Measurements from ENCODE around the gene SRPK2.

Gene SRPK2

GRCh38 chr7:105164751-105165150 is 224.0 kb downstream of the SRPK2 start:
- no peak overlapping the region for H3K4me3 ChIP-seq
- H3K9ac ChIP-seq (ENCODE audit: insufficient read length), result no peak overlapping the region
- DNase-seq (ENCODE audit: low read depth, low spot score), result no peak
- peaks cover 43% of the 10 kb centered on the region for H3K36me3 ChIP-seq (ENCODE audit: insufficient read depth, low read length)
- TF ChIP-seq POLR2AphosphoS5 (IDR thresholded peaks at IDR 0.05; ENCODE audit: borderline replicate concordance, low read depth, low read length) (no peak), EZH2 (IDR thresholded peaks at IDR 0.05) (no peak), FOXP2 (optimal IDR thresholded peaks at IDR 0.05; ENCODE audit: control extremely low read depth, extremely low read length, insufficient read depth) (no peak)
- no peak overlapping the region for H3K27ac ChIP-seq
- H3K9me3 ChIP-seq (ENCODE audit: low read depth, low read length), result no peaks in the 10 kb centered on the region

GRCh38 chr7:105163718-105164117 is 225.0 kb downstream of the SRPK2 start:
- no peak for DNase-seq (ENCODE audit: low read depth, low spot score)
- Histone ChIP-seq H3K9ac (ENCODE audit: insufficient read length) (no peak overlapping the region), H3K4me3 (no peak overlapping the region), H3K36me3 (ENCODE audit: insufficient read depth, low read length) (peaks cover 39% of the 10 kb centered on the region), H3K27ac (no peak overlapping the region), H3K9me3 (ENCODE audit: low read depth, low read length) (no peaks in the 10 kb centered on the region)
- TF ChIP-seq EZH2 (IDR thresholded peaks at IDR 0.05), result no peak
- TF ChIP-seq POLR2AphosphoS5 (IDR thresholded peaks at IDR 0.05; ENCODE audit: borderline replicate concordance, low read depth, low read length), result no peak
- no peak for TF ChIP-seq FOXP2 (optimal IDR thresholded peaks at IDR 0.05; ENCODE audit: control extremely low read depth, extremely low read length, insufficient read depth)

GRCh38 chr7:105161366-105161765 is 227.4 kb downstream of the SRPK2 start:
- no peaks in the 10 kb centered on the region for H3K9me3 ChIP-seq (ENCODE audit: low read depth, low read length)
- no peak overlapping the region for H3K27ac ChIP-seq
- H3K4me3 ChIP-seq, result no peak overlapping the region
- H3K9ac ChIP-seq (ENCODE audit: insufficient read length), result no peak overlapping the region
- TF ChIP-seq FOXP2 (optimal IDR thresholded peaks at IDR 0.05; ENCODE audit: control extremely low read depth, extremely low read length, insufficient read depth), result no peak
- no peak for TF ChIP-seq EZH2 (IDR thresholded peaks at IDR 0.05)
- no peak for TF ChIP-seq POLR2AphosphoS5 (IDR thresholded peaks at IDR 0.05; ENCODE audit: borderline replicate concordance, low read depth, low read length)
- peaks cover 18% of the 10 kb centered on the region for H3K36me3 ChIP-seq (ENCODE audit: insufficient read depth, low read length)
- DNase-seq (ENCODE audit: low read depth, low spot score), result no peak

DNA sequence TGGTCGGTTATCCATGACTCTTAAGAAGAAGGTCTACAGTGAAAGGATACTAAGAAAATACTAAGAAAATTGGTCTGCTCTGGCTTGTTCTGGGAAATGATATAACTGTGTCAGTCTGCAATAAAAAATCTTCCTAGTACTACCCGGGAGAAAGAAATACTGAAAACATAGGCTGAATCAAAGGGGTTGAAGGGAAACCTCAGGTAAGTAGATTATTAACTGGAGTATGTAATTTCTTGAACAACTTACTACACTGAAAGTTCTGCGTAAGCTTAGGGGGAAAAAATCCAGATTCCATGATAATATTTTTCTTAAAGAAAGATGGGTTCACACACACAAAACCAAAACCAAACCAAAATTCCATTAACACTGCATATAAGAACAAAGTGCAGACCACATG is 231.4 kb downstream of the SRPK2 start:
- TF ChIP-seq EZH2 (IDR thresholded peaks at IDR 0.05) (no peak), POLR2AphosphoS5 (IDR thresholded peaks at IDR 0.05; ENCODE audit: borderline replicate concordance, low read depth, low read length) (no peak), FOXP2 (optimal IDR thresholded peaks at IDR 0.05; ENCODE audit: control extremely low read depth, extremely low read length, insufficient read depth) (no peak)
- H3K27ac ChIP-seq, result no peak overlapping the region
- DNase-seq (ENCODE audit: low read depth, low spot score), result no peak

GRCh38 chr7:105156731-105157130 is 232.0 kb downstream of the SRPK2 start:
- no peak overlapping the region for H3K4me3 ChIP-seq
- TF ChIP-seq EZH2 (IDR thresholded peaks at IDR 0.05) (no peak), FOXP2 (optimal IDR thresholded peaks at IDR 0.05; ENCODE audit: control extremely low read depth, extremely low read length, insufficient read depth) (no peak), POLR2AphosphoS5 (IDR thresholded peaks at IDR 0.05; ENCODE audit: borderline replicate concordance, low read depth, low read length) (no peak)
- DNase-seq (ENCODE audit: low read depth, low spot score), result no peak
- no peak overlapping the region for H3K9ac ChIP-seq (ENCODE audit: insufficient read length)
- no peak overlapping the region for H3K27ac ChIP-seq
- no peaks in the 10 kb centered on the region; the same call in 1 of the 2 replicates for H3K36me3 ChIP-seq (ENCODE audit: insufficient read depth, low read length)
- no peaks in the 10 kb centered on the region for H3K9me3 ChIP-seq (ENCODE audit: low read depth, low read length)

More for the DNA sequence above, 231.4 kb downstream of the SRPK2 start:
- Histone ChIP-seq H3K36me3 (ENCODE audit: insufficient read depth, low read length) (no peaks in the 10 kb centered on the region; the same call in 1 of the 2 replicates), H3K9me3 (ENCODE audit: low read depth, low read length) (no peaks in the 10 kb centered on the region), H3K4me3 (no peak overlapping the region), H3K9ac (ENCODE audit: insufficient read length) (no peak overlapping the region)

GRCh38 chr7:105154084-105154483 is 234.6 kb downstream of the SRPK2 start:
- H3K36me3 ChIP-seq (ENCODE audit: insufficient read depth, low read length), result no peaks in the 10 kb centered on the region; the same call in 1 of the 2 replicates
- no peak overlapping the region for H3K27ac ChIP-seq
- H3K4me3 ChIP-seq, result no peak overlapping the region
- H3K9ac ChIP-seq (ENCODE audit: insufficient read length), result no peak overlapping the region
- DNase-seq (ENCODE audit: low read depth, low spot score), result no peak
- no peak for TF ChIP-seq POLR2AphosphoS5 (IDR thresholded peaks at IDR 0.05; ENCODE audit: borderline replicate concordance, low read depth, low read length)
- no peak for TF ChIP-seq FOXP2 (optimal IDR thresholded peaks at IDR 0.05; ENCODE audit: control extremely low read depth, extremely low read length, insufficient read depth)
- TF ChIP-seq EZH2 (IDR thresholded peaks at IDR 0.05), result no peak
- H3K9me3 ChIP-seq (ENCODE audit: low read depth, low read length), result no peaks in the 10 kb centered on the region

- no peak for DNase-seq (ENCODE audit: low read depth, low spot score)
- Histone ChIP-seq H3K36me3 (ENCODE audit: insufficient read depth, low read length) (no peaks in the 10 kb centered on the region; the same call in 1 of the 2 replicates), H3K9ac (ENCODE audit: insufficient read length) (no peak overlapping the region), H3K9me3 (ENCODE audit: low read depth, low read length) (no peaks in the 10 kb centered on the region), H3K4me3 (no peak overlapping the region), H3K27ac (no peak overlapping the region)
- TF ChIP-seq POLR2AphosphoS5 (IDR thresholded peaks at IDR 0.05; ENCODE audit: borderline replicate concordance, low read depth, low read length), result no peak
Observed at GRCh38 chr7:105153531-105153930, 235.2 kb downstream of the SRPK2 start.

DNA sequence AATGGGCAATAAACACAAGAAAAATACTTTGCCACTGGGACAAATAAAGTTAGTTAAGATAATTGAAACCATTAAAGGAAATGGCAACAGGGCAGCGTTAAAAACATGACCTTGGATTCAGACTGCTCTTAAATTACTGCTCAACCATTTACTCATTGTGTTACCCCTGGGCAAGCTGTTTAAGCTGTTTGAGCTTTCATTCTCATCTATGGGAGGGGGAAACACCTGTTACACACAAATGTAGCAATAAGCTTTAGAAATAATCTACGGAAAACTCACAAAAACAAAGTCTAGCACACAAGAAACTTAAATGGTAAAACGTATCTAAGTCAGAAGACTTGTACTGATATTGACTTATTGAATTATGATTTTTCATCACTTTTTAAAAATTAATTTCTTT is 237.6 kb downstream of the SRPK2 start:
- no peaks in the 10 kb centered on the region; the same call in 1 of the 2 replicates for H3K36me3 ChIP-seq (ENCODE audit: insufficient read depth, low read length)
- DNase-seq (ENCODE audit: low read depth, low spot score), result no peak
- no peak overlapping the region for H3K9ac ChIP-seq (ENCODE audit: insufficient read length)
- TF ChIP-seq POLR2AphosphoS5 (IDR thresholded peaks at IDR 0.05; ENCODE audit: borderline replicate concordance, low read depth, low read length), result no peak
- TF ChIP-seq FOXP2 (optimal IDR thresholded peaks at IDR 0.05; ENCODE audit: control extremely low read depth, extremely low read length, insufficient read depth), result no peak
- TF ChIP-seq EZH2 (IDR thresholded peaks at IDR 0.05), result no peak
- H3K27ac ChIP-seq, result no peak overlapping the region
- no peak overlapping the region for H3K4me3 ChIP-seq
- H3K9me3 ChIP-seq (ENCODE audit: low read depth, low read length), result no peaks in the 10 kb centered on the region

DNA sequence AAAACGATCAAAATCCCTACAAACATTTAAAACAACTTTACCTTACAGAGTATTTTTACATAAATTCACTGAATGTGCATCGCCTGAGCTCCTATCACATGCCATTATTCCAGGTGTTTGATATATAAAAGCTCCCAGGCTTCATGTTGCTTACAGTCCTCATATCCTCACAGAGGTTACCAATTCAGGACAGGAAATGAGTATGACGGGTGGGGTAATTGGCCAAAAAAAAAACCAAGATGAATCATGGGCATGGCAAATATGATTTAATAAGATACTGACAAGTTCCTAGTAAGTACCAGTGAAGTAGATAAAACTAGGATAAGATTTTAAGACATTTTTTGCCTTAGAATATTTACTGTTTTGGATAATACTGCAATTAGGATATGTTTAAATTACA is 238.9 kb downstream of the SRPK2 start:
- no peak for DNase-seq (ENCODE audit: low read depth, low spot score)
- Histone ChIP-seq H3K9ac (ENCODE audit: insufficient read length) (no peak overlapping the region), H3K36me3 (ENCODE audit: insufficient read depth, low read length) (no peaks in the 10 kb centered on the region), H3K9me3 (ENCODE audit: low read depth, low read length) (no peaks in the 10 kb centered on the region), H3K4me3 (no peak overlapping the region), H3K27ac (no peak overlapping the region)
- TF ChIP-seq POLR2AphosphoS5 (IDR thresholded peaks at IDR 0.05; ENCODE audit: borderline replicate concordance, low read depth, low read length) (no peak), EZH2 (IDR thresholded peaks at IDR 0.05) (no peak), FOXP2 (optimal IDR thresholded peaks at IDR 0.05; ENCODE audit: control extremely low read depth, extremely low read length, insufficient read depth) (no peak)

Measured in SK-N-MC (cell line).